Thoracic aorta (tissue), 2 donors: Measurements from ENCODE around the gene BCL2. TPM values are rescaled to one million over a fixed set of nuclear protein-coding genes. Genes with fewer than 3 reads are reported as not detected.

Source experiments
- ATAC-seq: fragments of 150-250 bp; one replicate; pipeline ENCODE4 v1.8.0; 2017; ENCODE audit warnings: low read depth; ENCODE audit not compliant: insufficient number of reproducible peaks, low FRiP score
- DNase-seq: peaks from one replicate; pipeline ENCODE4 v3.0.0-alpha.2; 2020; ENCODE audit warnings: low spot score
- H3K27ac ChIP-seq, 2 donors: fragments of 200-600 bp; sonication (generic); 1 replicate in 1 of 2; 2 replicates in 1 of 2; pipeline ENCODE4 v1.5.1; 2016; ENCODE audit warnings: mild to moderate bottlenecking in 2 of 2, moderate library complexity in 2 of 2
- H3K27me3 ChIP-seq: fragments of 200-600 bp; sonication (generic); replicated peaks from 2 replicates; pipeline ENCODE4 v1.6.0; 2016; ENCODE audit warnings: mild to moderate bottlenecking; ENCODE audit not compliant: insufficient read depth
- H3K36me3 ChIP-seq: fragments of 200-600 bp; sonication (generic); one replicate; pipeline ENCODE4 v1.5.1; 2016
- H3K4me1 ChIP-seq, 2 donors: fragments of 200-600 bp; sonication (generic); 1 replicate in 1 of 2; 2 replicates in 1 of 2; pipeline versions ENCODE4 v1.5.1 to v1.6.0; 2016; ENCODE audit warnings: low read depth in 2 of 2, mild to moderate bottlenecking in 1 of 2; ENCODE audit not compliant: control insufficient read depth in 1 of 2
- H3K4me3 ChIP-seq: fragments of 200-600 bp; sonication (generic); 2 replicates; pipeline ENCODE4 v1.5.1; 2016; ENCODE audit warnings: mild to moderate bottlenecking
- H3K9me3 ChIP-seq: fragments of 200-600 bp; sonication (generic); 2 replicates; pipeline ENCODE4 v1.5.1; 2016
- CTCF ChIP-seq: fragments of 200-600 bp; sonication (generic); IDR thresholded peaks from one replicate; pipeline ENCODE4 v1.5.1; 2019; ENCODE audit warnings: antibody characterized with exemption
- total RNA-seq, 2 donors: library from RNA; depleted of rRNA; stranded (reverse); fragments of >200 nt; gene quantifications; one replicate each; pipeline versions ENCODE4 v1.1.0 to v1.2.3, GENCODE V29; 2016

The BCL2 gene
- total RNA-seq, 2 donors from 2014 or later = 22.9 to 29.3 TPM

GRCh38 chr18:63216516-63217311, 102.9 kb downstream of the BCL2 start:
- ATAC-seq (no peak), DNase-seq (no peak)
- Histone ChIP-seq H3K9me3 (no peaks in the 10 kb centered on the region), H3K4me1 (peaks cover 8 to 22% of the 10 kb centered on the region in 2 donors), H3K36me3 (no peaks in the 10 kb centered on the region), H3K4me3 (no peak overlapping the region), H3K27ac (no peak overlapping the region), H3K27me3 (no peaks in the 10 kb centered on the region)
- TF ChIP-seq CTCF = no peak

- no peak for DNase-seq
- Histone ChIP-seq H3K27ac (peak overlapping the region in 1 of 2 donors; percentile 28), H3K4me1 (peaks cover 8 to 31% of the 10 kb centered on the region in 2 donors), H3K36me3 (no peaks in the 10 kb centered on the region), H3K27me3 (no peaks in the 10 kb centered on the region), H3K4me3 (no peak overlapping the region), H3K9me3 (no peaks in the 10 kb centered on the region)
- no peak for TF ChIP-seq CTCF
- ATAC-seq = no peak
These were observed 105.5 kb downstream of the BCL2 start for GRCh38 chr18:63213936-63214671.

GRCh38 chr18:63213331-63213900, 106.2 kb downstream of the BCL2 start:
- peak overlapping the region in 1 of 2 donors; percentile 28 for H3K27ac ChIP-seq
- ATAC-seq (no peak), DNase-seq (no peak)
- no peak overlapping the region for H3K4me3 ChIP-seq
- H3K9me3 ChIP-seq = no peaks in the 10 kb centered on the region
- TF ChIP-seq CTCF = no peak
- no peaks in the 10 kb centered on the region for H3K36me3 ChIP-seq
- H3K4me1 ChIP-seq = peaks cover 10 to 38% of the 10 kb centered on the region in 2 donors
- H3K27me3 ChIP-seq = no peaks in the 10 kb centered on the region

GRCh38 chr18:63210521-63210920, 109.0 kb downstream of the BCL2 start:
- H3K4me1 ChIP-seq = peaks cover 20 to 52% of the 10 kb centered on the region in 2 donors
- no peak overlapping the region for H3K4me3 ChIP-seq
- no peak for TF ChIP-seq CTCF
- H3K36me3 ChIP-seq = no peaks in the 10 kb centered on the region
- no peaks in the 10 kb centered on the region for H3K9me3 ChIP-seq
- no peak for DNase-seq
- no peak overlapping the region for H3K27ac ChIP-seq
- H3K27me3 ChIP-seq = no peaks in the 10 kb centered on the region
- ATAC-seq = no peak

- H3K27me3 ChIP-seq = no peaks in the 10 kb centered on the region
- TF ChIP-seq CTCF = no peak
- no peaks in the 10 kb centered on the region for H3K36me3 ChIP-seq
- H3K27ac ChIP-seq = peak overlapping the region; percentile 76 to 80
- no peak for DNase-seq
- no peaks in the 10 kb centered on the region for H3K9me3 ChIP-seq
- peaks cover 12 to 45% of the 10 kb centered on the region in 2 donors for H3K4me1 ChIP-seq
- peak; percentile 17 for ATAC-seq
- H3K4me3 ChIP-seq = peak overlapping the region; percentile 53
These were observed 110.9 kb downstream of the BCL2 start for GRCh38 chr18:63208676-63209075.
